ENCODE measurements around the gene SLC46A1. TPM values are rescaled to one million over a fixed set of nuclear protein-coding genes. Genes with fewer than 3 reads are reported as not detected.
"Not testable (repeated sequence)": the region's sequence is repeated elsewhere in the genome, so short reads cannot be mapped to it uniquely, and the experiment has no call there.

The SLC46A1 gene
- total RNA-seq, 1 donor from 2014 or later = 23.3 TPM

DNA sequence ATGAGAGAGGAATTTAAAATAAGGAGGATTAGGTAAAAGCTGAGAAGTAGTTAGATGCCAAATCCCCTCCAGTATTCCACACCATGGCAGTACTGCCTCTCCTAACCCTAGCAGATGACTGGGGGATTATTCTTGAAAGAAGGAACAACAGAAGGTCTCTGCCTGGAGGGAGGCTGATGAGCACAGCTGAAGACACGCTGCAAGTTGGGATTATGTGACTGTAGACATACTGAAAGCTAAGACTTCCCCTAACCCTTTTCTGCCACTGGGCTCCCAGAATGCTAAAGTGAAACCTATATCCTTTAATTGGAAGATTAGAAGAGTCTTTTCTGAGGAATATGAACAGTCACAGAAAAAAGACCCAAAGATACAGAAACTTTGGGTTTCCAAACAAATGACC is 27.7 kb upstream of the SLC46A1 start:
- no peak for DNase-seq
- Histone ChIP-seq H3K4me3 (no peak overlapping the region), H3K27ac (no peak overlapping the region), H3K4me1 (no peaks in the 10 kb centered on the region), H3K27me3 (ENCODE audit: low read depth) (no peaks in the 10 kb centered on the region), H3K9me3 (no peaks in the 10 kb centered on the region), H3K36me3 (no peaks in the 10 kb centered on the region)
- intact Hi-C loops (cut with DNase I) = no loop called here
- TF ChIP-seq, protein P1, sequence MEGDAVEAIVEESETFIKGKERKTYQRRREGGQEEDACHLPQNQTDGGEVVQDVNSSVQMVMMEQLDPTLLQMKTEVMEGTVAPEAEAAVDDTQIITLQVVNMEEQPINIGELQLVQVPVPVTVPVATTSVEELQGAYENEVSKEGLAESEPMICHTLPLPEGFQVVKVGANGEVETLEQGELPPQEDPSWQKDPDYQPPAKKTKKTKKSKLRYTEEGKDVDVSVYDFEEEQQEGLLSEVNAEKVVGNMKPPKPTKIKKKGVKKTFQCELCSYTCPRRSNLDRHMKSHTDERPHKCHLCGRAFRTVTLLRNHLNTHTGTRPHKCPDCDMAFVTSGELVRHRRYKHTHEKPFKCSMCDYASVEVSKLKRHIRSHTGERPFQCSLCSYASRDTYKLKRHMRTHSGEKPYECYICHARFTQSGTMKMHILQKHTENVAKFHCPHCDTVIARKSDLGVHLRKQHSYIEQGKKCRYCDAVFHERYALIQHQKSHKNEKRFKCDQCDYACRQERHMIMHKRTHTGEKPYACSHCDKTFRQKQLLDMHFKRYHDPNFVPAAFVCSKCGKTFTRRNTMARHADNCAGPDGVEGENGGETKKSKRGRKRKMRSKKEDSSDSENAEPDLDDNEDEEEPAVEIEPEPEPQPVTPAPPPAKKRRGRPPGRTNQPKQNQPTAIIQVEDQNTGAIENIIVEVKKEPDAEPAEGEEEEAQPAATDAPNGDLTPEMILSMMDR (IDR thresholded peaks at IDR 0.05) = no peak
- ATAC-seq = no peak

- intact Hi-C loops (cut with DNase I); DNase-seq; ATAC-seq: not testable (repeated sequence)
Measured at GRCh38 chr17:28427982-28428381, 22.0 kb upstream of the SLC46A1 start.

DNA sequence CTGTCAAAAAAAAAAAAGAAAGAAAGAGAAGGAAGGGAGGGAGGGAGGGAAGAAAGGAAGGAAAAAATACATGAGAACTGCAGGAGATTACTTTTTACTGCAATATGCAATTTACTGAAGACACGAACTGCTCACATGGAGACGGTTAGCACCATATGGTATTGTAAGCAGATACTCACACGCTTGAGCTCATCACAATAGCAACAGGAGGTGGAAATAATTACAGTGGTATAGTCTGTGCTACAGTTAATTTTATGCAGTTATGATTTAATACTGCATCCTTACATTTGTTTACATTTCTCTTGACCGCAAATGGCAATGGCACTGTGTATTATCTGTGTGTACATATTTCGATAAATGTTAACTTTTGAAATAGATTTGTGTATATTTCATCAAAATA is 21.4 kb upstream of the SLC46A1 start:
- no peaks in the 10 kb centered on the region for H3K27me3 ChIP-seq (ENCODE audit: low read depth)
- intact Hi-C loops (cut with DNase I) = no loop called here
- TF ChIP-seq, protein P1 (IDR thresholded peaks at IDR 0.05) = no peak
- no peak for ATAC-seq
- no peaks in the 10 kb centered on the region for H3K9me3 ChIP-seq
- H3K4me1 ChIP-seq = no peaks in the 10 kb centered on the region
- no peak overlapping the region for H3K27ac ChIP-seq
- no peak overlapping the region for H3K4me3 ChIP-seq
- H3K36me3 ChIP-seq = no peaks in the 10 kb centered on the region
- DNase-seq = no peak

More at GRCh38 chr17:28427982-28428381, 22.0 kb upstream of the SLC46A1 start:
- not testable (repeated sequence) for H3K4me1 ChIP-seq; H3K27me3 ChIP-seq (ENCODE audit: low read depth); H3K36me3 ChIP-seq; H3K27ac ChIP-seq; H3K4me3 ChIP-seq; H3K9me3 ChIP-seq

GRCh38 chr17:28426081-28426519 is 20.1 kb upstream of the SLC46A1 start:
- Histone ChIP-seq H3K36me3 (no peaks in the 10 kb centered on the region), H3K4me3 (no peak overlapping the region), H3K9me3 (no peaks in the 10 kb centered on the region), H3K4me1 (no peaks in the 10 kb centered on the region), H3K27ac (no peak overlapping the region), H3K27me3 (ENCODE audit: low read depth) (no peaks in the 10 kb centered on the region)
- intact Hi-C loops (cut with DNase I) = no loop called here
- TF ChIP-seq, protein P1 (IDR thresholded peaks at IDR 0.05) = peak; percentile 35
- DNase-seq = no peak
- peak in 1 of 2 donors; percentile 58 for ATAC-seq

DNA sequence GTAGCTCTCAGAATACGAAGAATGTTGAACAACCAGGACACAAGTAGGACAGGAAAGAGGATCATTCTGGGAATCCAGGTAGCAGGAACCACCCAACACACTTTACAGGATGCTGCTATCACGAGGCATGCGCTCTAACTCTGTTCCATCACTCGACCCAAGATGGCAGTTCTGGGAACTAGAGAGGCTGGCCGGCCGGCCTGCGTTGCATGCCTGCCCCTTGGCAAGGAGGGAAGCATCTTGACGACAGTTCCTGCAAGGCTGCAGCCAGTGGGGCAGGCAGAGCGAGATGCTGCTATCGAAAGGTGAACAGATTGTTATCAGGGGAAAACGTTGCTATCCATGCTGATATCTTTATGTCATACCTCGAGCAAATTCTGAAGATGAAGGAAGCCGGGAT is 19.2 kb upstream of the SLC46A1 start:
- TF ChIP-seq, protein P1 (IDR thresholded peaks at IDR 0.05) = no peak
- H3K27me3 ChIP-seq (ENCODE audit: low read depth) = no peaks in the 10 kb centered on the region
- no peak overlapping the region for H3K27ac ChIP-seq
- H3K4me3 ChIP-seq = no peak overlapping the region
- no peaks in the 10 kb centered on the region for H3K9me3 ChIP-seq
- ATAC-seq = no peak
- intact Hi-C loops (cut with DNase I) = no loop called here
- no peaks in the 10 kb centered on the region for H3K36me3 ChIP-seq
- no peak for DNase-seq
- H3K4me1 ChIP-seq = no peaks in the 10 kb centered on the region

GRCh38 chr17:28421787-28422305 is 15.8 kb upstream of the SLC46A1 start:
- Histone ChIP-seq H3K27ac (no peak overlapping the region), H3K4me1 (no peaks in the 10 kb centered on the region), H3K4me3 (no peak overlapping the region), H3K9me3 (no peaks in the 10 kb centered on the region), H3K27me3 (ENCODE audit: low read depth) (no peaks in the 10 kb centered on the region), H3K36me3 (no peaks in the 10 kb centered on the region)
- TF ChIP-seq, protein P1 (IDR thresholded peaks at IDR 0.05) = no peak
- intact Hi-C loops (cut with DNase I) = no loop called here
- no peak for DNase-seq
- ATAC-seq = peak; percentile 68 to 89

Measured in lower lobe of right lung (tissue), 2 donors.